B cell (primary cell): Measurements from ENCODE around the gene SDC1. TPM values are rescaled to one million over a fixed set of nuclear protein-coding genes. Genes with fewer than 3 reads are reported as not detected.

ENCODE experiments used
- ATAC-seq: fragments of 200-7000 bp; cut with Tn5 transposase; one replicate; pipeline ENCODE4 v1.10.0; 2021; ENCODE audit warnings: low read depth, mild to moderate bottlenecking, moderate number of reproducible peaks, moderate library complexity
- CTCF ChIA-PET: fragments of 350-600 bp; sonication (Branson Sonifier 250); formaldehyde crosslinking; loops from one replicate; lab custom pipeline; 2021; ENCODE audit warnings: antibody characterized with exemption, inconsistent platforms; lab: Charles Lee
- POLR2A ChIA-PET: fragments of 350-600 bp; sonication (Branson Sonifier 250); formaldehyde crosslinking; loops from one replicate; lab custom pipeline; 2021; ENCODE audit warnings: antibody characterized with exemption; lab: Charles Lee
- DNase-seq: peaks from one replicate; pipeline ENCODE4 v3.0.0; 2013
- H2AFZ ChIP-seq: 2 replicates; pipeline ENCODE4 v1.6.1; 2012; ENCODE audit warnings: mild to moderate bottlenecking, low read depth, low read length; ENCODE audit not compliant: insufficient read depth, poor library complexity, severe bottlenecking
- H3K27ac ChIP-seq, 2 donors: 1 replicate in 1 of 2; 2 replicates in 1 of 2; pipeline ENCODE4 v1.5.1; 2012 to 2013; ENCODE audit warnings: low read length in 2 of 2, mild to moderate bottlenecking in 2 of 2, moderate library complexity in 1 of 2
- H3K27me3 ChIP-seq, 4 experiments: fragments of 200-600 bp in 1 of 4; sonication (generic) in 1 of 4; replicated peaks in 1 of 4; 1 replicate in 2 of 4; 2 replicates in 2 of 4; pipeline versions ENCODE4 v1.6.1 to v1.7.0; 2013 to 2016; ENCODE audit warnings: low read length in 3 of 4, mild to moderate bottlenecking in 2 of 4, mixed read lengths in 1 of 4, moderate library complexity in 1 of 4; ENCODE audit not compliant: insufficient read depth in 4 of 4, control insufficient read depth in 3 of 4; ENCODE audit errors: control extremely low read depth in 1 of 4
- H3K36me3 ChIP-seq, 2 experiments: replicated peaks in 1 of 2; 1 replicate in 1 of 2; 2 replicates in 1 of 2; pipeline versions ENCODE4 v1.6.1 to v1.7.1; 2013; ENCODE audit warnings: low read length in 1 of 2; ENCODE audit not compliant: insufficient read depth in 2 of 2, control insufficient read depth in 1 of 2; ENCODE audit errors: control extremely low read depth in 1 of 2, extremely low read depth in 1 of 2
- H3K4me1 ChIP-seq, 2 donors: fragments of 200-600 bp in 1 of 2; sonication (generic) in 1 of 2; 1 replicate in 1 of 2; 2 replicates in 1 of 2; pipeline versions ENCODE4 v1.5.1 to v1.6.1; 2013 to 2017; ENCODE audit warnings: low read length in 2 of 2; ENCODE audit not compliant: control insufficient read depth in 2 of 2, insufficient read depth in 2 of 2
- H3K4me2 ChIP-seq: replicated peaks from 2 replicates; pipeline ENCODE3; 2012; ENCODE audit warnings: mild to moderate bottlenecking, low read depth, low read length; ENCODE audit not compliant: poor library complexity, severe bottlenecking
- H3K4me3 ChIP-seq, 5 experiments: fragments of 200-600 bp in 1 of 5; sonication (generic) in 1 of 5; 1 replicate in 3 of 5; 2 replicates in 2 of 5; pipeline versions ENCODE4 v1.5.1 to v1.7.0; 2011 to 2016; ENCODE audit warnings: low read length in 4 of 5, mild to moderate bottlenecking in 4 of 5, low read depth in 2 of 5, control low read depth in 1 of 5, moderate library complexity in 1 of 5; ENCODE audit not compliant: insufficient read depth in 1 of 5; ENCODE audit errors: control extremely low read depth in 1 of 5, extremely low read depth in 1 of 5
- H3K79me2 ChIP-seq: fragments of 200-600 bp; sonication (generic); one replicate; pipeline ENCODE4 v1.6.0; 2016; ENCODE audit warnings: low read length; ENCODE audit not compliant: control insufficient read depth, insufficient read depth
- H3K9ac ChIP-seq: fragments of 200-600 bp; sonication (generic); 2 replicates; pipeline ENCODE4 v1.6.1; 2017; ENCODE audit warnings: mild to moderate bottlenecking, low read length, moderate library complexity
- H3K9me3 ChIP-seq, 3 donors: one replicate each; pipeline versions ENCODE4 v1.6.1 to v1.7.1; 2013; ENCODE audit warnings: low read length in 2 of 3; ENCODE audit not compliant: control insufficient read depth in 2 of 3, insufficient read depth in 1 of 3; ENCODE audit errors: control extremely low read depth in 1 of 3
- H4K20me1 ChIP-seq: 2 replicates; pipeline ENCODE4 v1.6.0; 2012; ENCODE audit warnings: mild to moderate bottlenecking, low read length; ENCODE audit not compliant: insufficient read depth, control insufficient read depth, poor library complexity, severe bottlenecking
- H3K27ac Mint-ChIP-seq: one replicate; pipeline ENCODE4 v1.8.0; 2021; ENCODE audit warnings: mixed read lengths
- H3K27me3 Mint-ChIP-seq: one replicate; pipeline ENCODE4 v1.8.0; 2021; ENCODE audit warnings: mixed read lengths
- H3K4me1 Mint-ChIP-seq: one replicate; pipeline ENCODE4 v1.8.0; 2021; ENCODE audit warnings: mixed read lengths
- H3K4me3 Mint-ChIP-seq: one replicate; pipeline ENCODE4 v1.8.0; 2021; ENCODE audit warnings: mixed read lengths
- H3K9me3 Mint-ChIP-seq: one replicate; pipeline ENCODE4 v1.8.0; 2022; ENCODE audit warnings: mixed read lengths; ENCODE audit not compliant: insufficient read depth
- EZH2 ChIP-seq: IDR thresholded peaks from 2 replicates; pipeline ENCODE4 v1.6.1; 2012; ENCODE audit warnings: borderline replicate concordance, low read depth, mild to moderate bottlenecking, moderate library complexity, low read length; ENCODE audit not compliant: insufficient read depth, poor library complexity, severe bottlenecking
- WGBS: methylation state at CpG from one replicate; pipeline ENCODE4 v1.1.5; 2013; ENCODE audit warnings: missing lambda C conversion rate; ENCODE audit not compliant: insufficient coverage; 5-methylcytosine and 5-hydroxymethylcytosine counted together
- intact Hi-C: fragments of 100-400 bp; cut with micrococcal nuclease; formaldehyde crosslinking; loops from one replicate; pipeline ENCODE4 v1.10.0; 2022
- polyA plus RNA-seq: library from polyadenylated mRNA; depleted of rRNA; stranded (reverse); fragments of >200 nt; gene quantifications from 2 replicates; pipeline ENCODE4 v1.2.3, GENCODE V29; 2012
- total RNA-seq, 2 donors: library from RNA; stranded (reverse); fragments of 120-200 nt in 1 of 2; gene quantifications; 1 replicate in 1 of 2; 2 replicates in 1 of 2; pipeline versions ENCODE4 v1.2.3 to v1.2.4, GENCODE V29; 2013 to 2022
- TF ChIP-seq, protein P1 (sequence below): fragments of 200-600 bp; IDR thresholded peaks from one replicate; pipeline ENCODE4 v1.8.0; 2022; ENCODE audit warnings: antibody characterized with exemption, mild to moderate bottlenecking

SDC1 gene
- total and polyA plus RNA-seq, 2 donors (not counting 1 experiment from before 2014, with no cell fraction given), result 0.22 TPM; not detected in 1

DNA sequence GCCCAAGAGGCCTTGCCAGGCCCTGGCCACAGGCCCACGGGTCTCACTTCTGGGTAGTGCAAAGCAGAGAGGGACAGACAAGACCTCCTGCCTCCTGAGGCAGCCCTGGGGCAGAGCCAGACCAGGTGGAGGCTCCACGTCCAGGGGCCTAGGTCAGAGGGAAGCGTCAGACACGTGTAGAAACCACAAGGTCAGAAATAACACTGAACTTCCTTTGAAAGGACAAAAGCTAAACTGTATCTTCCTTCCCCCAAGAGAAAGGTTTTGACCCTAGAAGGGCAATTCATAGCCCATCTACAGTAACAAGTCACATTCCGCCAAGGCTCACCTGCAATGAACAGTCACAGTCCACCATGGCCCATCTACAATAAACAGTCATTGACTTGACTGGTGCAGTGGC, 17.9 kb downstream of the SDC1 start:
- ATAC-seq, result no peak
- no peak overlapping the region for H2AFZ ChIP-seq
- H3K9me3 ChIP-seq, result peaks cover 0 to 3% (median 0%) of the 10 kb centered on the region in 3 donors
- H4K20me1 ChIP-seq, result no peaks in the 10 kb centered on the region
- WGBS, result 30% methylated on average over 5 of the region's 5 CpGs
- ChIA-PET CTCF (interaction anchor here (0.7 kb wide), 1 partner anchor 192 kb away, joined by 3 read pairs; no protein-coding TSS in a partner anchor), POLR2A (no interaction called here)
- DNase-seq, result no peak
- no peak overlapping the region for H3K27ac Mint-ChIP-seq
- peaks cover 7% of the 10 kb centered on the region for H3K4me1 Mint-ChIP-seq
- H3K27me3 Mint-ChIP-seq, result no peaks in the 10 kb centered on the region
- no peaks in the 10 kb centered on the region for H3K79me2 ChIP-seq
- TF ChIP-seq, protein P1, sequence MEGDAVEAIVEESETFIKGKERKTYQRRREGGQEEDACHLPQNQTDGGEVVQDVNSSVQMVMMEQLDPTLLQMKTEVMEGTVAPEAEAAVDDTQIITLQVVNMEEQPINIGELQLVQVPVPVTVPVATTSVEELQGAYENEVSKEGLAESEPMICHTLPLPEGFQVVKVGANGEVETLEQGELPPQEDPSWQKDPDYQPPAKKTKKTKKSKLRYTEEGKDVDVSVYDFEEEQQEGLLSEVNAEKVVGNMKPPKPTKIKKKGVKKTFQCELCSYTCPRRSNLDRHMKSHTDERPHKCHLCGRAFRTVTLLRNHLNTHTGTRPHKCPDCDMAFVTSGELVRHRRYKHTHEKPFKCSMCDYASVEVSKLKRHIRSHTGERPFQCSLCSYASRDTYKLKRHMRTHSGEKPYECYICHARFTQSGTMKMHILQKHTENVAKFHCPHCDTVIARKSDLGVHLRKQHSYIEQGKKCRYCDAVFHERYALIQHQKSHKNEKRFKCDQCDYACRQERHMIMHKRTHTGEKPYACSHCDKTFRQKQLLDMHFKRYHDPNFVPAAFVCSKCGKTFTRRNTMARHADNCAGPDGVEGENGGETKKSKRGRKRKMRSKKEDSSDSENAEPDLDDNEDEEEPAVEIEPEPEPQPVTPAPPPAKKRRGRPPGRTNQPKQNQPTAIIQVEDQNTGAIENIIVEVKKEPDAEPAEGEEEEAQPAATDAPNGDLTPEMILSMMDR, result no peak
- TF ChIP-seq EZH2, result no peak
- H3K9ac ChIP-seq, result no peak overlapping the region
- no peaks in the 10 kb centered on the region for H3K27me3 ChIP-seq
- H3K4me3 Mint-ChIP-seq, result no peak overlapping the region
- no peak overlapping the region for H3K4me3 ChIP-seq
- H3K4me1 ChIP-seq, result no peaks in the 10 kb centered on the region
- no peaks in the 10 kb centered on the region for H3K36me3 ChIP-seq
- no peaks in the 10 kb centered on the region for H3K9me3 Mint-ChIP-seq
- no peak overlapping the region for H3K27ac ChIP-seq
- no peak overlapping the region for H3K4me2 ChIP-seq
- intact Hi-C loops, result no loop called here

DNA sequence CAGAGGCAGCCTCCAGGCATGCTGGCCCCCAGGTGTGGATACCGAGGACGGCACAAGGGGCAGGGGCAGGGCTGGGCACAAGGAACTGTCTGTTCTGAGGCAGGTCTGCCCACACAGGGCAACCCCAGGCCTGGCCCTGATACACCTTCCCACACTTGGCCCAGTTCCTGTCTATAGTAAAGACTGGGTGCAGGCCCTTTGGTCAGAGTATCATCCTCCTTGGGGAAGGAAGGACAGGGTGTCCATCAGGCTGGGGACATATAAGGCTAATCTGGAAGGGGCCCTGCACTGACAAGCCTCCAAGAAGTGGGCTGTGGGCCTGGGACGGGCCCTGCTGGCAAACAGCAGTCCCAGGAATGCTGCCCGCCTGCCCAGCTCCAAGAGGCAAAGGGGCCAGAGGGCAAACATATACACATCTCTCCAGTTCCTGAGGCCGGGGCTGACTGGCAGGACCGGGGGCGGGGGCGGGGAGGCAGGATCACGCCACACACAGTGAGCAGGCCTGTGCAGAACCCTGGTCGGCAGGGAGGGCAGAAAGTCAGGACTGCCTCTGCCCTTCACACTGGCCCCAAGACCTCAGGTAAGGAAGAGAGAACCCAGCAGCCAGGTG, 18.9 kb downstream of the SDC1 start:
- Histone ChIP-seq H2AFZ (no peak overlapping the region), H3K4me3 (no peak overlapping the region), H3K27me3 (no peaks in the 10 kb centered on the region), H4K20me1 (no peaks in the 10 kb centered on the region), H3K36me3 (no peaks in the 10 kb centered on the region), H3K4me1 (no peaks in the 10 kb centered on the region), H3K27ac (no peak overlapping the region), H3K4me2 (no peak overlapping the region), H3K9me3 (peaks cover 0 to 8% (median 0%) of the 10 kb centered on the region in 3 donors), H3K9ac (no peak overlapping the region), H3K79me2 (no peaks in the 10 kb centered on the region)
- ATAC-seq (no peak), DNase-seq (no peak)
- intact Hi-C loops, result no loop called here
- Mint-ChIP-seq H3K27ac (no peak overlapping the region), H3K27me3 (no peaks in the 10 kb centered on the region), H3K9me3 (no peaks in the 10 kb centered on the region), H3K4me1 (peaks cover 7% of the 10 kb centered on the region), H3K4me3 (no peak overlapping the region)
- POLR2A ChIA-PET, result no interaction called here
- WGBS, result 93% methylated on average over 5 of the region's 10 CpGs
- TF ChIP-seq, protein P1, result no peak
- no peak for TF ChIP-seq EZH2
- CTCF ChIA-PET, result no interaction called here
